IPS-18c (cell line): ENCODE measurements around the gene IFI27L1.
A peak's percentile ranks its signal among the peaks of the same experiment; 100 is the strongest.
"Not testable (repeated sequence)": the region's sequence is repeated elsewhere in the genome, so short reads cannot be mapped to it uniquely, and the experiment has no call there.

Experiments used
- H3K4me3 ChIP-seq: 2 replicates; pipeline ENCODE4 v1.7.0; 2013; ENCODE audit warnings: low read depth, mild to moderate bottlenecking, low read length, moderate library complexity; ENCODE audit not compliant: insufficient read depth
- H3K9me3 ChIP-seq: one replicate; pipeline ENCODE4 v1.6.1; 2013; ENCODE audit warnings: mild to moderate bottlenecking, low read length, moderate library complexity; ENCODE audit not compliant: control insufficient read depth, insufficient read depth

The IFI27L1 gene

GRCh38 chr14:94062344-94062940 lies 18.7 kb upstream of the IFI27L1 start:
- H3K9me3 ChIP-seq = no peaks in the 10 kb centered on the region
- no peak overlapping the region for H3K4me3 ChIP-seq

- H3K4me3 ChIP-seq = no peak overlapping the region
- no peaks in the 10 kb centered on the region for H3K9me3 ChIP-seq
Measured at GRCh38 chr14:94066089-94066676, 14.9 kb upstream of the IFI27L1 start.

- not testable (repeated sequence) for H3K9me3 ChIP-seq, H3K4me3 ChIP-seq
Measured at GRCh38 chr14:94072076-94072475, 9.0 kb upstream of the IFI27L1 start.

- H3K4me3 ChIP-seq = no peak overlapping the region
- H3K9me3 ChIP-seq = peaks cover 3% of the 10 kb centered on the region
Measured at GRCh38 chr14:94074534-94074933, 6.6 kb upstream of the IFI27L1 start.

GRCh38 chr14:94075008-94075407 lies 6.1 kb upstream of the IFI27L1 start:
- Histone ChIP-seq H3K9me3 (peaks cover 3% of the 10 kb centered on the region), H3K4me3 (no peak overlapping the region)

- peaks cover 3% of the 10 kb centered on the region for H3K9me3 ChIP-seq
- no peak overlapping the region for H3K4me3 ChIP-seq
Measured at GRCh38 chr14:94077111-94077821, 3.8 kb upstream of the IFI27L1 start.

GRCh38 chr14:94077823-94078222 lies 3.3 kb upstream of the IFI27L1 start:
- no peak overlapping the region for H3K4me3 ChIP-seq
- H3K9me3 ChIP-seq = peaks cover 3% of the 10 kb centered on the region

- Histone ChIP-seq H3K4me3 (peak overlapping the region; percentile 81), H3K9me3 (no peaks in the 10 kb centered on the region)
Measured at GRCh38 chr14:94079891-94080620, 1.1 kb upstream of the IFI27L1 start.

- Histone ChIP-seq H3K9me3 (no peaks in the 10 kb centered on the region), H3K4me3 (peak overlapping the region; percentile 81)
Measured at GRCh38 chr14:94081386-94081820, 293 bp downstream of the IFI27L1 start.

GRCh38 chr14:94087891-94088290 lies 6.8 kb downstream of the IFI27L1 start:
- Histone ChIP-seq H3K4me3 (no peak overlapping the region), H3K9me3 (no peaks in the 10 kb centered on the region)

- H3K9me3 ChIP-seq = no peaks in the 10 kb centered on the region
- H3K4me3 ChIP-seq = no peak overlapping the region
Measured at GRCh38 chr14:94088516-94088915, 7.4 kb downstream of the IFI27L1 start.

- Histone ChIP-seq H3K9me3 (no peaks in the 10 kb centered on the region), H3K4me3 (no peak overlapping the region)
Measured at GRCh38 chr14:94089479-94089878, 8.4 kb downstream of the IFI27L1 start.

- no peak overlapping the region for H3K4me3 ChIP-seq
Measured at GRCh38 chr14:94093418-94093817, 12.3 kb downstream of the IFI27L1 start.

GRCh38 chr14:94097091-94097490 lies 16.0 kb downstream of the IFI27L1 start:
- Histone ChIP-seq H3K9me3 (peaks cover 2% of the 10 kb centered on the region), H3K4me3 (no peak overlapping the region)

More at GRCh38 chr14:94093418-94093817, 12.3 kb downstream of the IFI27L1 start:
- H3K9me3 ChIP-seq = peaks cover 2% of the 10 kb centered on the region

- Histone ChIP-seq H3K4me3 (no peak overlapping the region), H3K9me3 (peaks cover 2% of the 10 kb centered on the region)
Measured at GRCh38 chr14:94098326-94098992, 17.3 kb downstream of the IFI27L1 start.

GRCh38 chr14:94099006-94099405 lies 17.9 kb downstream of the IFI27L1 start:
- peaks cover 2% of the 10 kb centered on the region for H3K9me3 ChIP-seq
- no peak overlapping the region for H3K4me3 ChIP-seq

- H3K9me3 ChIP-seq = peaks cover 2% of the 10 kb centered on the region
- H3K4me3 ChIP-seq = no peak overlapping the region
Measured at GRCh38 chr14:94100847-94101246, 19.7 kb downstream of the IFI27L1 start.
